HCT116 (cell line): Measurements from ENCODE around the gene FRMD3. TPM values are rescaled to one million over a fixed set of nuclear protein-coding genes. Genes with fewer than 3 reads are reported as not detected.

Experiments used
- ATAC-seq: fragments of 200-7000 bp; cut with Tn5 transposase; 2 replicates; pipeline ENCODE4 v1.9.1; 2020; ENCODE audit warnings: mild to moderate bottlenecking, moderate library complexity
- BruUV-seq: library from RNA; stranded (reverse); fragments of 400-500 nt; replicated peaks from 2 replicates; lab custom pipeline; 2021; lab: Mats Ljungman, UMichigan
- CTCF ChIA-PET: fragments of 300-600 bp; sonication (Branson Sonifier 250); formaldehyde crosslinking; loops from one replicate; lab custom pipeline; 2021; ENCODE audit warnings: antibody characterized with exemption; lab: Charles Lee
- POLR2A ChIA-PET: fragments of 300-600, 350-600 bp; sonication (Branson Sonifier 250); formaldehyde crosslinking; loops from one replicate; lab custom pipeline; 2021; ENCODE audit warnings: antibody characterized with exemption; lab: Charles Lee
- RAD21 ChIA-PET, 2 experiments: fragments of 300-600 bp; sonication (Branson Sonifier 250); formaldehyde crosslinking; loops; one replicate each; lab custom pipeline; 2023; ENCODE audit warnings: low total read pairs in 2 of 2; ENCODE audit not compliant: uncharacterized antibody in 2 of 2, unreplicated experiment in 2 of 2, low non-redundant PET in 1 of 2; lab: Charles Lee
- DNase-seq: peaks from one replicate; pipeline ENCODE4 v3.0.0-alpha.2; 2010; ENCODE audit warnings: low read depth, low spot score
- H2AFZ ChIP-seq: fragments of 200-600 bp; shearing (Covaris generic), sonication (generic); 2 replicates; pipeline ENCODE4 v1.6.1; 2017; ENCODE audit warnings: low read depth, mixed run types, mixed read lengths, antibody characterized with exemption, low read length; ENCODE audit not compliant: poor library complexity, severe bottlenecking
- H3K27ac ChIP-seq: 2 replicates; pipeline ENCODE4 v1.5.1; 2012; ENCODE audit warnings: low read depth, low read length
- H3K27me3 ChIP-seq: fragments of 200-600 bp; sonication (generic); 2 replicates; pipeline ENCODE4 v1.6.1; 2016; ENCODE audit warnings: mixed run types, low read length, mixed read lengths; ENCODE audit not compliant: insufficient read depth
- H3K36me3 ChIP-seq, 2 experiments: fragments of 200-500 bp in 1 of 2; fragments of 200-600 bp in 1 of 2; sonication (Bioruptor generic) in 1 of 2; sonication (generic) in 1 of 2; 2 replicates each; pipeline versions ENCODE4 v1.5.1 to v1.6.1; 2014 to 2016; ENCODE audit warnings: low read length in 2 of 2, inconsistent platforms in 1 of 2, mixed read lengths in 1 of 2, mixed run types in 1 of 2; ENCODE audit not compliant: insufficient read depth in 2 of 2, control insufficient read depth in 1 of 2
- H3K4me1 ChIP-seq, 2 experiments: fragments of 200-600 bp in 1 of 2; sonication (generic) in 1 of 2; 2 replicates each; pipeline versions ENCODE4 v1.5.1 to v1.6.1; 2012 to 2017; ENCODE audit warnings: low read length in 2 of 2, inconsistent platforms in 1 of 2, mild to moderate bottlenecking in 1 of 2, mixed read lengths in 1 of 2, mixed run types in 1 of 2, moderate library complexity in 1 of 2; ENCODE audit not compliant: insufficient read depth in 2 of 2, control insufficient read depth in 1 of 2
- H3K4me2 ChIP-seq: fragments of 200-600 bp; sonication (generic); 2 replicates; pipeline ENCODE4 v1.6.1; 2017; ENCODE audit warnings: mixed run types, low read length, mixed read lengths
- H3K4me3 ChIP-seq, 2 experiments: fragments of 200-600 bp in 1 of 2; sonication (generic) in 1 of 2; replicated peaks in 1 of 2; 2 replicates each; pipeline ENCODE4 v1.5.1; 2011 to 2016; ENCODE audit warnings: low read length in 2 of 2, control low read depth in 1 of 2, low read depth in 1 of 2, mild to moderate bottlenecking in 1 of 2, mixed read lengths in 1 of 2, mixed run types in 1 of 2
- H3K79me2 ChIP-seq: fragments of 200-600 bp; sonication (generic); 2 replicates; pipeline ENCODE4 v1.6.1; 2017; ENCODE audit warnings: mild to moderate bottlenecking, mixed run types, low read length, moderate library complexity, mixed read lengths; ENCODE audit not compliant: insufficient read depth
- H3K9ac ChIP-seq: fragments of 200-600 bp; sonication (generic); 2 replicates; pipeline ENCODE4 v1.6.1; 2016; ENCODE audit warnings: low read length, mixed read lengths
- H3K9me2 ChIP-seq: fragments of 200-600 bp; sonication (generic), shearing (Covaris generic); 2 replicates; pipeline ENCODE4 v1.6.1; 2017; ENCODE audit warnings: mixed run types, mild to moderate bottlenecking, moderate library complexity; ENCODE audit not compliant: insufficient read depth
- H3K9me3 ChIP-seq, 2 experiments: fragments of 200-500 bp in 1 of 2; fragments of 200-600 bp in 1 of 2; sonication (Bioruptor generic) in 1 of 2; sonication (generic) in 1 of 2; 2 replicates each; pipeline ENCODE4 v1.6.1; 2014 to 2017; ENCODE audit warnings: low read length in 2 of 2, mixed read lengths in 2 of 2, inconsistent platforms in 1 of 2, low read depth in 1 of 2, mild to moderate bottlenecking in 1 of 2, mixed run types in 1 of 2, moderate library complexity in 1 of 2; ENCODE audit not compliant: control insufficient read depth in 1 of 2, insufficient read depth in 1 of 2
- H4K20me1 ChIP-seq: fragments of 200-600 bp; sonication (generic), shearing (Covaris generic); 2 replicates; pipeline ENCODE4 v1.6.1; 2017; ENCODE audit warnings: mixed run types, mild to moderate bottlenecking, moderate library complexity; ENCODE audit not compliant: insufficient read depth
- FOSL1 ChIP-seq: IDR thresholded peaks from 2 replicates; pipeline ENCODE4 v1.6.1; 2012; ENCODE audit warnings: low read depth
- POLR2AphosphoS5 ChIP-seq: IDR thresholded peaks from 2 replicates; pipeline ENCODE4 v1.6.1; 2011; ENCODE audit warnings: mild to moderate bottlenecking, low read depth, low read length, moderate library complexity
- RAD21 ChIP-seq: IDR thresholded peaks from 2 replicates; pipeline ENCODE4 v1.6.1; 2012; ENCODE audit warnings: low read depth, mild to moderate bottlenecking
- SP1 ChIP-seq: IDR thresholded peaks from 2 replicates; pipeline ENCODE4 v1.6.1; 2012; ENCODE audit warnings: low read depth
- YY1 ChIP-seq: IDR thresholded peaks from 2 replicates; pipeline ENCODE4 v1.6.1; 2011; ENCODE audit warnings: low read length, low read depth, moderate library complexity, mild to moderate bottlenecking; ENCODE audit not compliant: insufficient replicate concordance; ENCODE audit errors: extremely low read depth
- intact Hi-C: fragments of 100-400 bp; cut with micrococcal nuclease; formaldehyde crosslinking; loops from 2 replicates; pipeline ENCODE4 v1.10.0; 2022
- total RNA-seq: library from RNA; stranded (reverse); gene quantifications from one replicate; pipeline ENCODE4 v1.2.1, GENCODE V29; 2021; ENCODE audit not compliant: unreplicated experiment
- TF ChIP-seq, protein P1 (sequence below): IDR thresholded peaks from 2 replicates; pipeline ENCODE4 v1.6.1; 2011; ENCODE audit warnings: mild to moderate bottlenecking, low read length, moderate library complexity; ENCODE audit not compliant: insufficient replicate concordance; ENCODE audit errors: extremely low read depth
- TF ChIP-seq, protein P2 (sequence below): IDR thresholded peaks from 2 replicates; pipeline ENCODE4 v1.6.1; 2012; ENCODE audit warnings: low read depth

Gene FRMD3
- total RNA-seq, 1 experiment from 2014 or later, result 0.89 TPM

GRCh38 chr9:83497441-83497840 is 40.8 kb downstream of the FRMD3 start:
- DNase-seq, result no peak

More at GRCh38 chr9:83497441-83497840, 40.8 kb downstream of the FRMD3 start:
- H3K27me3 ChIP-seq, result no peaks in the 10 kb centered on the region
- no peak overlapping the region for H3K27ac ChIP-seq
- no TSS peak for BruUV-seq
- H2AFZ ChIP-seq, result no peak overlapping the region
- no peak overlapping the region for H3K4me2 ChIP-seq
- no peaks in the 10 kb centered on the region for H3K79me2 ChIP-seq
- H3K4me3 ChIP-seq, result no peak overlapping the region
- ChIA-PET CTCF (no interaction called here), POLR2A (no interaction called here), RAD21 (no interaction called here)
- no peaks in the 10 kb centered on the region for H4K20me1 ChIP-seq
- no peaks in the 10 kb centered on the region for H3K36me3 ChIP-seq
- intact Hi-C loops, result no loop called here
- H3K9me2 ChIP-seq, result no peaks in the 10 kb centered on the region
- no peaks in the 10 kb centered on the region for H3K9me3 ChIP-seq
- H3K4me1 ChIP-seq, result 0 out of 4 replicates have a peak, but pooled peaks cover 0 to 2% of the 10 kb centered on the region in 2 experiments
- ATAC-seq, result no peak
- TF ChIP-seq YY1 (no peak), FOSL1 (no peak), SP1 (no peak), RAD21 (no peak), POLR2AphosphoS5 (no peak)
- TF ChIP-seq, protein P1, sequence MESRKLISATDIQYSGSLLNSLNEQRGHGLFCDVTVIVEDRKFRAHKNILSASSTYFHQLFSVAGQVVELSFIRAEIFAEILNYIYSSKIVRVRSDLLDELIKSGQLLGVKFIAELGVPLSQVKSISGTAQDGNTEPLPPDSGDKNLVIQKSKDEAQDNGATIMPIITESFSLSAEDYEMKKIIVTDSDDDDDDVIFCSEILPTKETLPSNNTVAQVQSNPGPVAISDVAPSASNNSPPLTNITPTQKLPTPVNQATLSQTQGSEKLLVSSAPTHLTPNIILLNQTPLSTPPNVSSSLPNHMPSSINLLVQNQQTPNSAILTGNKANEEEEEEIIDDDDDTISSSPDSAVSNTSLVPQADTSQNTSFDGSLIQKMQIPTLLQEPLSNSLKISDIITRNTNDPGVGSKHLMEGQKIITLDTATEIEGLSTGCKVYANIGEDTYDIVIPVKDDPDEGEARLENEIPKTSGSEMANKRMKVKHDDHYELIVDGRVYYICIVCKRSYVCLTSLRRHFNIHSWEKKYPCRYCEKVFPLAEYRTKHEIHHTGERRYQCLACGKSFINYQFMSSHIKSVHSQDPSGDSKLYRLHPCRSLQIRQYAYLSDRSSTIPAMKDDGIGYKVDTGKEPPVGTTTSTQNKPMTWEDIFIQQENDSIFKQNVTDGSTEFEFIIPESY, result no peak
- TF ChIP-seq, protein P2, sequence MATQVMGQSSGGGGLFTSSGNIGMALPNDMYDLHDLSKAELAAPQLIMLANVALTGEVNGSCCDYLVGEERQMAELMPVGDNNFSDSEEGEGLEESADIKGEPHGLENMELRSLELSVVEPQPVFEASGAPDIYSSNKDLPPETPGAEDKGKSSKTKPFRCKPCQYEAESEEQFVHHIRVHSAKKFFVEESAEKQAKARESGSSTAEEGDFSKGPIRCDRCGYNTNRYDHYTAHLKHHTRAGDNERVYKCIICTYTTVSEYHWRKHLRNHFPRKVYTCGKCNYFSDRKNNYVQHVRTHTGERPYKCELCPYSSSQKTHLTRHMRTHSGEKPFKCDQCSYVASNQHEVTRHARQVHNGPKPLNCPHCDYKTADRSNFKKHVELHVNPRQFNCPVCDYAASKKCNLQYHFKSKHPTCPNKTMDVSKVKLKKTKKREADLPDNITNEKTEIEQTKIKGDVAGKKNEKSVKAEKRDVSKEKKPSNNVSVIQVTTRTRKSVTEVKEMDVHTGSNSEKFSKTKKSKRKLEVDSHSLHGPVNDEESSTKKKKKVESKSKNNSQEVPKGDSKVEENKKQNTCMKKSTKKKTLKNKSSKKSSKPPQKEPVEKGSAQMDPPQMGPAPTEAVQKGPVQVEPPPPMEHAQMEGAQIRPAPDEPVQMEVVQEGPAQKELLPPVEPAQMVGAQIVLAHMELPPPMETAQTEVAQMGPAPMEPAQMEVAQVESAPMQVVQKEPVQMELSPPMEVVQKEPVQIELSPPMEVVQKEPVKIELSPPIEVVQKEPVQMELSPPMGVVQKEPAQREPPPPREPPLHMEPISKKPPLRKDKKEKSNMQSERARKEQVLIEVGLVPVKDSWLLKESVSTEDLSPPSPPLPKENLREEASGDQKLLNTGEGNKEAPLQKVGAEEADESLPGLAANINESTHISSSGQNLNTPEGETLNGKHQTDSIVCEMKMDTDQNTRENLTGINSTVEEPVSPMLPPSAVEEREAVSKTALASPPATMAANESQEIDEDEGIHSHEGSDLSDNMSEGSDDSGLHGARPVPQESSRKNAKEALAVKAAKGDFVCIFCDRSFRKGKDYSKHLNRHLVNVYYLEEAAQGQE, result no peak
- H3K9ac ChIP-seq, result no peak overlapping the region
